ENCODE data around the gene CLDN8.

The CLDN8 gene

GRCh38 chr21:30200000-30200399, 15.9 kb downstream of the CLDN8 start:
- no peak for DNase-seq

- no peak for DNase-seq
Observed at GRCh38 chr21:30194701-30195299, 21.1 kb downstream of the CLDN8 start.

GRCh38 chr21:30193201-30193600, 22.7 kb downstream of the CLDN8 start:
- no peak for DNase-seq

GRCh38 chr21:30190554-30190953, 25.3 kb downstream of the CLDN8 start:
- no peak for DNase-seq

- no peak for DNase-seq
Observed at GRCh38 chr21:30189773-30190172, 26.1 kb downstream of the CLDN8 start.

GRCh38 chr21:30186242-30186641, 29.7 kb downstream of the CLDN8 start:
- no peak for DNase-seq

- DNase-seq, result no peak
Observed at GRCh38 chr21:30168086-30168485, 47.8 kb downstream of the CLDN8 start.

GRCh38 chr21:30166705-30167104, 49.2 kb downstream of the CLDN8 start, which contains the start of gene CLDN17:
CLDN17 (minus strand) TSS chr21:30166805; CDS start chr21:30166617, 188 bp downstream.
- no peak for DNase-seq

GRCh38 chr21:30166171-30166570, 49.7 kb downstream of the CLDN8 start:
- no peak for DNase-seq

GRCh38 chr21:30164796-30165195, 51.1 kb downstream of the CLDN8 start:
- DNase-seq, result no peak

All from CD4-positive, alpha-beta T cell treated with Interleukin-15 for 1 hour (primary cell).